Upper lobe of right lung (tissue), 1 donor: ENCODE measurements around the gene SLC46A2. TPM values are rescaled to one million over a fixed set of nuclear protein-coding genes. Genes with fewer than 3 reads are reported as not detected.
A peak's percentile ranks its signal among the peaks of the same experiment; 100 is the strongest.

ENCODE experiments used
- ATAC-seq: fragments of 200-7000 bp; cut with Tn5 transposase; one replicate; pipeline ENCODE4 v1.9.1; 2020; ENCODE audit warnings: mild to moderate bottlenecking, moderate library complexity
- DNase-seq: peaks from one replicate; pipeline ENCODE4 v3.0.0-alpha.2; 2020
- H3K27ac ChIP-seq: fragments of 200-600 bp; one replicate; pipeline ENCODE4 v1.8.0; 2022
- H3K27me3 ChIP-seq: fragments of 200-600 bp; one replicate; pipeline ENCODE4 v1.8.0; 2022; ENCODE audit warnings: mild to moderate bottlenecking
- H3K36me3 ChIP-seq: fragments of 200-600 bp; one replicate; pipeline ENCODE4 v1.8.0; 2022
- H3K4me1 ChIP-seq: fragments of 200-600 bp; one replicate; pipeline ENCODE4 v1.8.0; 2022
- H3K4me3 ChIP-seq: fragments of 200-600 bp; one replicate; pipeline ENCODE4 v1.8.0; 2022; ENCODE audit warnings: mild to moderate bottlenecking
- H3K9me3 ChIP-seq: fragments of 200-600 bp; one replicate; pipeline ENCODE4 v1.8.0; 2022
- intact Hi-C: fragments of 100-400 bp; cut with DNase I; formaldehyde crosslinking; loops from one replicate; pipeline ENCODE4 v1.11.0; 2022
- total RNA-seq: library from RNA; stranded (reverse); fragmentation: NEBNext Ultra II Directional; extraction: Animal tissue kit (Norgen Biotek cat#: 25700); gene quantifications from one replicate; pipeline ENCODE4 v1.2.1, GENCODE V29; 2021
- TF ChIP-seq, protein P1 (sequence below): fragments of 200-600 bp; IDR thresholded peaks from one replicate; pipeline ENCODE4 v1.8.0; 2022; ENCODE audit warnings: antibody characterized with exemption
- donor health status: DM: no; HTN: yes; CAD: no; lungs with severe emphysema.

SLC46A2 gene
- total RNA-seq, 1 donor from 2014 or later = 17.0 TPM

DNA sequence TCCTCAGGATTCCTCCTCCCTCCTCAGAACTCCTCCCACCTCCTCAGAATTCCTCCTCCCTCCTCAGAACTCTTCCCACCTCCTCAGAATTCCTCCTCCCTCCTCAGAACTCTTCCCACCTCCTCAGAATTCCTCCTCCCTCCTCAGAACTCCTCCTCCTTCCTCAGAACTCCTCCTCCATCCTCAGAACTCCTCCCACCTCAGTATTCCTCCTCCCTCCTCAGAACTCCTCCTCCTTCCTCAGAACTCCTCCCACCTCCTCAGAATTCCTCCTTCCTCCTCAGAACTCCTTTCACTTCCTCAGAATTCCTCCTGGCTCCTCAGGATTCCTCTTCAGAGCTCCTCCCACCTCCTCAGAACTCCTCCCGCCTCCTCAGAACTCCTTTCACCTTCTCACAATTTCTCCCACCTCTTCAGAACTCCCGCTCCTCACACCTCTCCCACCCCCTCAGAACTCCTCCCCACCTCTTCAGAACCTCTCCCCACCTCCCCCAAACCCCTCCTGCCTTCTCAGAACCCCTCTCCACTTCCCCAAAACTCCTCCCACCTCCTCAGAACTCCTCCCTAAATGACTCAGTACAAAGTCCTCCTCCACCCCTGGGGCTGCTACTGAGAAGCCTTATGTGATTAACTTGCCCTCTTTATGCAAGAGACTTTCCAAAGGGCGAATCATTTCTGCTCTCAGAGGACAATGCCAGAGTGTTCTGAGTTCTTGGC lies 23.2 kb downstream of the SLC46A2 start:
- H3K36me3 ChIP-seq = peaks cover 32% of the 10 kb centered on the region
- DNase-seq = no peak

DNA sequence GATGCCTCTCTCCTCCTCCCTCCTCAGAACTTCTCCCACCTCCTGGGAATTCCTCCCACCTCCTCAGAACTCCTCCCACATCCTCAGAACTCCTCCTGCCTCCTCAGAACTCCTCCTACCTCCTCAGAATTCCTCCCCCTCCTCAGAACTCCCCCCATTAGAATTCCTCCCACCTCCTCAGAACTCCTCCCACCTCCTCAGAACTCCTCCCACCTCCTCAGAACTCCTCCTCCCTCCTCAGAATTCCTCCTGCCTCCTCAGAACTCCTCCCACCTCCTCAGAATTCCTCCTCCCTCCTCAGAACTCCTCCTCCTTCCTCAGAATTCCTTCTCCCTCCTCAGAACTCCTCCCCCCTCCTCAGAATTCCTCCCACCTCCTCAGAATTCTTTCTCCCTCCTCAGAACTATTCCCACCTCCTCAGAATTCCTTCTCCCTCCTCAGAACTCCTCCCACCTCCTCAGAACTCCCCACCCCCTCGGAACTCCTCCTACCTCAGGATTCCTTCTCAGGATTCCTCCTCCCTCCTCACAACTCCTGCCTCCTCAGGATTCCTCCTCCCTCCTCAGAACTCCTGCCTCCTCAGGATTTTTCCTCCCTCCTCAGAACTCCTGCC lies 23.9 kb downstream of the SLC46A2 start:
- Histone ChIP-seq H3K9me3 (no peaks in the 10 kb centered on the region), H3K27me3 (no peaks in the 10 kb centered on the region), H3K4me3 (no peak overlapping the region), H3K4me1 (peaks cover 38% of the 10 kb centered on the region), H3K27ac (no peak overlapping the region), H3K36me3 (peaks cover 28% of the 10 kb centered on the region)
- DNase-seq (no peak), ATAC-seq (peak; percentile 42)
- TF ChIP-seq, protein P1, sequence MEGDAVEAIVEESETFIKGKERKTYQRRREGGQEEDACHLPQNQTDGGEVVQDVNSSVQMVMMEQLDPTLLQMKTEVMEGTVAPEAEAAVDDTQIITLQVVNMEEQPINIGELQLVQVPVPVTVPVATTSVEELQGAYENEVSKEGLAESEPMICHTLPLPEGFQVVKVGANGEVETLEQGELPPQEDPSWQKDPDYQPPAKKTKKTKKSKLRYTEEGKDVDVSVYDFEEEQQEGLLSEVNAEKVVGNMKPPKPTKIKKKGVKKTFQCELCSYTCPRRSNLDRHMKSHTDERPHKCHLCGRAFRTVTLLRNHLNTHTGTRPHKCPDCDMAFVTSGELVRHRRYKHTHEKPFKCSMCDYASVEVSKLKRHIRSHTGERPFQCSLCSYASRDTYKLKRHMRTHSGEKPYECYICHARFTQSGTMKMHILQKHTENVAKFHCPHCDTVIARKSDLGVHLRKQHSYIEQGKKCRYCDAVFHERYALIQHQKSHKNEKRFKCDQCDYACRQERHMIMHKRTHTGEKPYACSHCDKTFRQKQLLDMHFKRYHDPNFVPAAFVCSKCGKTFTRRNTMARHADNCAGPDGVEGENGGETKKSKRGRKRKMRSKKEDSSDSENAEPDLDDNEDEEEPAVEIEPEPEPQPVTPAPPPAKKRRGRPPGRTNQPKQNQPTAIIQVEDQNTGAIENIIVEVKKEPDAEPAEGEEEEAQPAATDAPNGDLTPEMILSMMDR = no peak
- intact Hi-C loops = no loop called here

More for the DNA sequence above, 23.2 kb downstream of the SLC46A2 start:
- intact Hi-C loops = no loop called here
- peaks cover 35% of the 10 kb centered on the region for H3K4me1 ChIP-seq
- H3K4me3 ChIP-seq = no peak overlapping the region
- TF ChIP-seq, protein P1 = no peak
- no peaks in the 10 kb centered on the region for H3K27me3 ChIP-seq
- no peaks in the 10 kb centered on the region for H3K9me3 ChIP-seq
- ATAC-seq = peak; percentile 88
- no peak overlapping the region for H3K27ac ChIP-seq

DNA sequence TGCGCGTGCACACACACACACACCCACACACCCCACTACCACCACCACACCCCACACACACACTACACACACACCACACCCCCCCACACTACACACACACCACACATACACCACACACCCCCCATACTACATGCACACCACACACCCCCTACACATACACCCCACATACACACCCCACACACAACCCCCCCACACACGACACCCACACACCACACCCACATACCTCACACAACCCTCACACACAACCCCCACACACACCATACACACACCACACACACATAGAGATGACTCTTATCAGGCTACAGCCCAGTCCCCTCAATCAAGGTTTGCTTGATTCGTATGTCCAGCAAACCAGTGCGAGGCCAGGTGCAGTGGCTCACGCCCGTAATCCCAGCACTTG lies 25.7 kb downstream of the SLC46A2 start:
- TF ChIP-seq, protein P1 = no peak
- H3K27ac ChIP-seq = no peak overlapping the region
- no peaks in the 10 kb centered on the region for H3K9me3 ChIP-seq
- peaks cover 54% of the 10 kb centered on the region for H3K4me1 ChIP-seq
- ATAC-seq (no peak), DNase-seq (no peak)
- H3K4me3 ChIP-seq = no peak overlapping the region
- H3K36me3 ChIP-seq = peaks cover 15% of the 10 kb centered on the region
- intact Hi-C loops = no loop called here
- no peaks in the 10 kb centered on the region for H3K27me3 ChIP-seq

DNA sequence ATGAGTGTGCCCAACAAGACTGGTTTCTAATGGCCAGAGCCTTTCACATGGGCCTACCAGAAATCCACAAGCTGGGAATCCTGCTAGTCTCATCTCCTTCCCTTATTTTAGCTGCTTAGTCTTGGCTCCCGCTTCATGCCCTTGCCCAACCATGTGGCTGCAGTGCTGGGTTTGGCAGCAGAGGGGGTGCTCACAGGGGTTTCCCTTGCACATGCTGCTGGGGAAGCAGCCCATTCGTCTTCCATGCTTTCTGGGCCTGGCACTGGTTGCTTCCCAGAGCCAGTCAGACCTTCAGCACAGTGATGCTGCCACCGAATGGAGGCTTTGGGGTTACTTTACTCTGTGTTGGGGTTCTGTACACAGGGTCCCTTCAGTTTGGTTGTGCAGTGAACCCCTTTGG lies 26.3 kb downstream of the SLC46A2 start:
- intact Hi-C loops = no loop called here

DNA sequence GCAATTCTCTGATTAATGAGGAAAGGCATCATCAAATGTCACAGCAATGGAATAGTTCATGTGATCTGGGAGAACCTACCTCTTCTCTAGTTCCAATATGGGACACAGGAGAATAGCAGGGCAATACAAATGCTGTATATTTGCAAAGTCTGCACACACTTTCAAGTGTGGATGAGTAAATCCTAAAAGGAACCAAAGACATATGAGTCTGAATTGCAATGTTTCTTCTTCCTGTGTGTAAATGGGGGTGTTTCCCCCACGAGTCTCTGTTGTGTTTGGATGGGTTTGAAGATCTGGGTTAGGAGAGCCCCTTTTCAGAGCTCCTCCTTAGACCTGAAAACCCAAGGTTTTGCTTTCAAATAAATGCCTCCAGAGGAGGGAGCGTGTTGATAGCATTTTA lies 26.9 kb downstream of the SLC46A2 start:
- H3K27ac ChIP-seq = peak overlapping the region; percentile 82

More for the DNA sequence above, 26.3 kb downstream of the SLC46A2 start:
- DNase-seq = no peak
- Histone ChIP-seq H3K27me3 (no peaks in the 10 kb centered on the region), H3K4me1 (peaks cover 54% of the 10 kb centered on the region), H3K36me3 (peaks cover 11% of the 10 kb centered on the region), H3K9me3 (no peaks in the 10 kb centered on the region), H3K27ac (peak overlapping the region; percentile 82), H3K4me3 (no peak overlapping the region)
- TF ChIP-seq, protein P1 = no peak
- ATAC-seq = no peak

More for the DNA sequence above, 26.9 kb downstream of the SLC46A2 start:
- Histone ChIP-seq H3K4me1 (peaks cover 51% of the 10 kb centered on the region), H3K27me3 (no peaks in the 10 kb centered on the region), H3K9me3 (no peaks in the 10 kb centered on the region), H3K4me3 (no peak overlapping the region), H3K36me3 (peaks cover 8% of the 10 kb centered on the region)
- intact Hi-C loops = no loop called here
- no peak for DNase-seq
- ATAC-seq = no peak
- TF ChIP-seq, protein P1 = no peak
